Esophagus squamous epithelium (tissue), 5 donors: ENCODE measurements around the gene GPX2. TPM values are rescaled to one million over a fixed set of nuclear protein-coding genes. Genes with fewer than 3 reads are reported as not detected.
A peak's percentile ranks its signal among the peaks of the same experiment; 100 is the strongest.

ENCODE experiments used
- DNase-seq: peaks from one replicate; lab custom pipeline; 2025; lab: John Stamatoyannopoulos, UW
- H3K27ac ChIP-seq, 4 donors: fragments of 200-600 bp; sonication (generic); one replicate each; pipeline ENCODE4 v1.5.1; 2016 to 2019; ENCODE audit warnings: mild to moderate bottlenecking in 1 of 4
- H3K27me3 ChIP-seq, 4 donors: fragments of 200-600 bp; sonication (generic); 1 replicate in 3 of 4; 2 replicates in 1 of 4; pipeline versions ENCODE4 v1.5.1 to v1.6.0; 2017 to 2021; ENCODE audit warnings: antibody characterized with exemption in 1 of 4
- H3K36me3 ChIP-seq, 3 donors: fragments of 200-600 bp; sonication (generic); one replicate each; pipeline ENCODE4 v1.5.1; 2016 to 2019
- H3K4me1 ChIP-seq, 3 donors: fragments of 200-600 bp; sonication (generic); one replicate each; pipeline ENCODE4 v1.5.1; 2017 to 2019
- H3K4me3 ChIP-seq, 4 donors: fragments of 200-600 bp; sonication (generic); 1 replicate in 3 of 4; 2 replicates in 1 of 4; pipeline ENCODE4 v1.5.1; 2016 to 2019; ENCODE audit warnings: mild to moderate bottlenecking in 2 of 4, moderate library complexity in 1 of 4
- H3K9me3 ChIP-seq, 3 donors: fragments of 200-600 bp; sonication (generic); one replicate each; pipeline ENCODE4 v1.5.1; 2016 to 2019
- POLR2A ChIP-seq, 4 donors: fragments of 450-650 bp; IDR thresholded peaks; one replicate each; pipeline ENCODE4 v1.6.1; 2017; ENCODE audit warnings: antibody characterized with exemption in 4 of 4, mild to moderate bottlenecking in 4 of 4, moderate library complexity in 3 of 4
- WGBS, 2 donors: methylation state at CpG; one replicate each; pipeline ENCODE4 v1.1.5; 2018; 5-methylcytosine and 5-hydroxymethylcytosine counted together
- intact Hi-C: fragments of 100-400 bp; cut with DNase I; formaldehyde crosslinking; loops from one replicate; pipeline ENCODE4 v1.15.0; 2022
- total RNA-seq, 4 donors: library from RNA; depleted of rRNA; stranded (reverse); fragments of >200 nt; gene quantifications; one replicate each; pipeline ENCODE4 v1.1.0, GENCODE V29; 2016
- TF ChIP-seq, protein P1 (sequence below), 6 experiments: fragments of 450-650 bp in 4 of 6; fragments of 200-600 bp in 2 of 6; sonication (generic) in 2 of 6; IDR thresholded peaks; one replicate each; pipeline ENCODE4 v1.5.1; 2016 to 2019; ENCODE audit warnings: antibody characterized with exemption in 6 of 6, mild to moderate bottlenecking in 4 of 6, moderate library complexity in 4 of 6
- donor health status: DM: yes; HTN: yes; CAD: no.

The GPX2 gene
- total RNA-seq, 4 donors from 2014 or later, result 97.1 to 273 (median 191) TPM

GRCh38 chr14:64970776-64971477 is 28.4 kb upstream of the GPX2 start:
- peaks cover 6 to 42% (median 11%) of the 10 kb centered on the region in 3 donors for H3K4me1 ChIP-seq
- peaks cover 0 to 30% (median 0%) of the 10 kb centered on the region in 4 donors for H3K27me3 ChIP-seq
- no peak for DNase-seq
- WGBS, 2 donors, result 58 to 65% methylated on average over 5 to 6 of the region's 8 CpGs
- H3K9me3 ChIP-seq, result no peaks in the 10 kb centered on the region
- TF ChIP-seq, protein P1, sequence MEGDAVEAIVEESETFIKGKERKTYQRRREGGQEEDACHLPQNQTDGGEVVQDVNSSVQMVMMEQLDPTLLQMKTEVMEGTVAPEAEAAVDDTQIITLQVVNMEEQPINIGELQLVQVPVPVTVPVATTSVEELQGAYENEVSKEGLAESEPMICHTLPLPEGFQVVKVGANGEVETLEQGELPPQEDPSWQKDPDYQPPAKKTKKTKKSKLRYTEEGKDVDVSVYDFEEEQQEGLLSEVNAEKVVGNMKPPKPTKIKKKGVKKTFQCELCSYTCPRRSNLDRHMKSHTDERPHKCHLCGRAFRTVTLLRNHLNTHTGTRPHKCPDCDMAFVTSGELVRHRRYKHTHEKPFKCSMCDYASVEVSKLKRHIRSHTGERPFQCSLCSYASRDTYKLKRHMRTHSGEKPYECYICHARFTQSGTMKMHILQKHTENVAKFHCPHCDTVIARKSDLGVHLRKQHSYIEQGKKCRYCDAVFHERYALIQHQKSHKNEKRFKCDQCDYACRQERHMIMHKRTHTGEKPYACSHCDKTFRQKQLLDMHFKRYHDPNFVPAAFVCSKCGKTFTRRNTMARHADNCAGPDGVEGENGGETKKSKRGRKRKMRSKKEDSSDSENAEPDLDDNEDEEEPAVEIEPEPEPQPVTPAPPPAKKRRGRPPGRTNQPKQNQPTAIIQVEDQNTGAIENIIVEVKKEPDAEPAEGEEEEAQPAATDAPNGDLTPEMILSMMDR (IDR thresholded peaks at IDR 0.05), result no peak
- TF ChIP-seq POLR2A (IDR thresholded peaks at IDR 0.05), result no peak
- peak overlapping the region; percentile 64 to 85 (median 73) for H3K4me3 ChIP-seq
- H3K27ac ChIP-seq, result no peak overlapping the region
- no peaks in the 10 kb centered on the region for H3K36me3 ChIP-seq
- intact Hi-C loops, result no loop called here

GRCh38 chr14:64970041-64970440 is 27.5 kb upstream of the GPX2 start:
- intact Hi-C loops, result no loop called here
- H3K27ac ChIP-seq, result no peak overlapping the region
- no peaks in the 10 kb centered on the region for H3K9me3 ChIP-seq
- peaks cover 0 to 30% (median 0%) of the 10 kb centered on the region in 4 donors for H3K27me3 ChIP-seq
- H3K4me1 ChIP-seq, result peaks cover 6 to 47% (median 11%) of the 10 kb centered on the region in 3 donors
- no peak overlapping the region for H3K4me3 ChIP-seq
- TF ChIP-seq POLR2A (IDR thresholded peaks at IDR 0.05), result no peak
- TF ChIP-seq, protein P1 (IDR thresholded peaks at IDR 0.05), result no peak
- WGBS, 2 donors, result 79 to 82% methylated on average over 3 of the region's 3 CpGs
- DNase-seq, result no peak
- no peaks in the 10 kb centered on the region for H3K36me3 ChIP-seq

DNA sequence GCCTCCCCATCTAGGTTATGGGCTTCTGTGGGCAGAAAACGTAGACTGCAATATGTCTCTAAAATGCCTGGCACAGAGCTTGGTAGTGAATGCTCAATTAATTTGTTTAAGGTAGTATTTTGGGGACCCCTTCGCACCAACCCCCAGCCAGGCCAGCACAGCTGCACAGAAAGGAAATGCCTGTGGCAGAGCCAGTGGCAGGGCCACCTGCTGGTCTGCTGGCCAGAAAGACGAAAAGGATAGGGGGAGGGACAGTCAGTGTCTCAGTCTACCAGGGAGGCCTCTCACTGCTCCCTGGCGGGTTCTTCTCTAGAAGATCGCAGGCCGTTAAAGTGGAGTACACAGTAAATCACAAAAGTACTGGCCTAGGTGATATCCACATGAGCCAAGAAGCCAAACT is 26.1 kb upstream of the GPX2 start:
- intact Hi-C loops, result no loop called here
- TF ChIP-seq, protein P1 (IDR thresholded peaks at IDR 0.05), result no peak
- TF ChIP-seq POLR2A (IDR thresholded peaks at IDR 0.05), result no peak
- WGBS, 2 donors, result 68 to 92% methylated on average over 3 to 5 of the region's 6 CpGs
- Histone ChIP-seq H3K27me3 (peaks cover 0 to 30% (median 0%) of the 10 kb centered on the region in 4 donors), H3K4me3 (no peak overlapping the region), H3K9me3 (no peaks in the 10 kb centered on the region), H3K27ac (no peak overlapping the region), H3K36me3 (no peaks in the 10 kb centered on the region), H3K4me1 (peaks cover 6 to 47% (median 11%) of the 10 kb centered on the region in 3 donors)
- DNase-seq, result no peak

GRCh38 chr14:64968167-64968566 is 25.6 kb upstream of the GPX2 start:
- H3K4me3 ChIP-seq, result no peak overlapping the region
- peaks cover 0 to 30% (median 0%) of the 10 kb centered on the region in 4 donors for H3K27me3 ChIP-seq
- 86 to 94% methylated on average over 7 of the region's 7 CpGs for WGBS, 2 donors
- intact Hi-C loops, result no loop called here
- peaks cover 6 to 47% (median 11%) of the 10 kb centered on the region in 3 donors for H3K4me1 ChIP-seq
- H3K27ac ChIP-seq, result no peak overlapping the region
- TF ChIP-seq, protein P1 (IDR thresholded peaks at IDR 0.05), result no peak
- no peak for TF ChIP-seq POLR2A (IDR thresholded peaks at IDR 0.05)
- no peak for DNase-seq
- H3K36me3 ChIP-seq, result no peaks in the 10 kb centered on the region
- H3K9me3 ChIP-seq, result no peaks in the 10 kb centered on the region

- peak overlapping the region in 2 of 4 donors; percentile 11 to 21 for H3K27ac ChIP-seq
- intact Hi-C loops, result no loop called here
- no peaks in the 10 kb centered on the region for H3K36me3 ChIP-seq
- peaks cover 6 to 39% (median 11%) of the 10 kb centered on the region in 3 donors for H3K4me1 ChIP-seq
- no peak overlapping the region for H3K4me3 ChIP-seq
- no peak for TF ChIP-seq POLR2A (IDR thresholded peaks at IDR 0.05)
- TF ChIP-seq, protein P1 (IDR thresholded peaks at IDR 0.05), result no peak
- DNase-seq, result no peak
- H3K27me3 ChIP-seq, result peaks cover 0 to 26% (median 0%) of the 10 kb centered on the region in 4 donors
- 14 to 61% methylated on average over 2 of the region's 2 CpGs for WGBS, 2 donors
- H3K9me3 ChIP-seq, result no peaks in the 10 kb centered on the region
Measured at GRCh38 chr14:64966976-64967375, 24.4 kb upstream of the GPX2 start.
